ENCODE data around the gene EPX.

EPX gene

GRCh38 chr17:58184986-58185761, 7.4 kb upstream of the EPX start:
- H3K36me3 ChIP-seq (ENCODE audit: control insufficient read depth in 1 of 2, insufficient read depth in 2 of 2, low read depth in 1 of 2, low read length in 2 of 2): no peaks in the 10 kb centered on the region
- no peak overlapping the region for H3K9ac ChIP-seq (ENCODE audit: low read length)
- no peak overlapping the region for H3K14ac ChIP-seq (ENCODE audit: low read length in 2 of 2)
- H3K4me3 ChIP-seq (ENCODE audit: insufficient read depth in 1 of 2, low read depth in 1 of 2, low read length in 2 of 2): no peak overlapping the region
- H2BK120ac ChIP-seq (ENCODE audit: low read depth, low read length): no peak overlapping the region
- H2BK12ac ChIP-seq (ENCODE audit: low read length in 2 of 2): no peak overlapping the region
- no peak for DNase-seq
- H3K4ac ChIP-seq (ENCODE audit: low read depth in 1 of 2, low read length in 2 of 2): no peak overlapping the region
- H4K8ac ChIP-seq (ENCODE audit: low read length): no peak overlapping the region
- H3K4me2 ChIP-seq (ENCODE audit: low read length, poor library complexity, severe bottlenecking): no peak overlapping the region
- no peak overlapping the region for H2BK15ac ChIP-seq (ENCODE audit: low read depth, poor library complexity, severe bottlenecking)
- H4K91ac ChIP-seq (ENCODE audit: low read length): no peak overlapping the region
- no peaks in the 10 kb centered on the region for H3K4me1 ChIP-seq (ENCODE audit: control insufficient read depth, insufficient read depth, low read depth, low read length)
- no peak overlapping the region for H2BK5ac ChIP-seq (ENCODE audit: low read depth, low read length, poor library complexity, severe bottlenecking)
- H3K18ac ChIP-seq (ENCODE audit: low read depth in 1 of 2, low read length in 2 of 2): no peak overlapping the region
- H3K79me1 ChIP-seq (replicated peaks; ENCODE audit: low read length, poor library complexity, severe bottlenecking): no peaks in the 10 kb centered on the region
- H2AK5ac ChIP-seq (ENCODE audit: low read length, severe bottlenecking): no peak overlapping the region
- 72% methylated on average over 8 of the region's 8 CpGs for WGBS
- no peak overlapping the region for H3K27ac ChIP-seq (ENCODE audit: low read length, poor library complexity, severe bottlenecking)
- H2AFZ ChIP-seq (ENCODE audit: low read depth, low read length): no peak overlapping the region
- no peaks in the 10 kb centered on the region for H3K9me3 ChIP-seq (ENCODE audit: control insufficient read depth, low read length)
- H3K27me3 ChIP-seq (ENCODE audit: control insufficient read depth in 1 of 2, insufficient read depth in 1 of 2, low read length in 2 of 2): peaks cover 27 to 53% of the 10 kb centered on the region in 2 experiments
- H3K23ac ChIP-seq (ENCODE audit: low read length in 2 of 2): no peak overlapping the region

GRCh38 chr17:58186591-58186990, 5.9 kb upstream of the EPX start:
- no peak overlapping the region for H3K4ac ChIP-seq (ENCODE audit: low read depth in 1 of 2, low read length in 2 of 2)
- no peak overlapping the region for H3K23ac ChIP-seq (ENCODE audit: low read length in 2 of 2)
- no peak for DNase-seq
- H2BK5ac ChIP-seq (ENCODE audit: low read depth, low read length, poor library complexity, severe bottlenecking): no peak overlapping the region
- no peak overlapping the region for H2BK12ac ChIP-seq (ENCODE audit: low read length in 2 of 2)
- no peaks in the 10 kb centered on the region for H3K4me1 ChIP-seq (ENCODE audit: control insufficient read depth, insufficient read depth, low read depth, low read length)
- 79% methylated on average over 4 of the region's 4 CpGs for WGBS
- no peak overlapping the region for H3K27ac ChIP-seq (ENCODE audit: low read length, poor library complexity, severe bottlenecking)
- H2BK15ac ChIP-seq (ENCODE audit: low read depth, poor library complexity, severe bottlenecking): no peak overlapping the region
- no peak overlapping the region for H2BK120ac ChIP-seq (ENCODE audit: low read depth, low read length)
- no peak overlapping the region for H3K18ac ChIP-seq (ENCODE audit: low read depth in 1 of 2, low read length in 2 of 2)
- H3K4me2 ChIP-seq (ENCODE audit: low read length, poor library complexity, severe bottlenecking): no peak overlapping the region
- no peak overlapping the region for H2AFZ ChIP-seq (ENCODE audit: low read depth, low read length)
- H3K27me3 ChIP-seq (ENCODE audit: control insufficient read depth in 1 of 2, insufficient read depth in 1 of 2, low read length in 2 of 2): peaks cover 33 to 49% of the 10 kb centered on the region in 2 experiments
- no peak overlapping the region for H4K8ac ChIP-seq (ENCODE audit: low read length)
- H3K36me3 ChIP-seq (ENCODE audit: control insufficient read depth in 1 of 2, insufficient read depth in 2 of 2, low read depth in 1 of 2, low read length in 2 of 2): no peaks in the 10 kb centered on the region
- no peak overlapping the region for H3K4me3 ChIP-seq (ENCODE audit: insufficient read depth in 1 of 2, low read depth in 1 of 2, low read length in 2 of 2)
- H3K9ac ChIP-seq (ENCODE audit: low read length): no peak overlapping the region
- no peak overlapping the region for H3K14ac ChIP-seq (ENCODE audit: low read length in 2 of 2)
- H3K9me3 ChIP-seq (ENCODE audit: control insufficient read depth, low read length): no peaks in the 10 kb centered on the region
- H4K91ac ChIP-seq (ENCODE audit: low read length): no peak overlapping the region
- no peaks in the 10 kb centered on the region for H3K79me1 ChIP-seq (replicated peaks; ENCODE audit: low read length, poor library complexity, severe bottlenecking)
- H2AK5ac ChIP-seq (ENCODE audit: low read length, severe bottlenecking): no peak overlapping the region

- Histone ChIP-seq H2AK5ac (ENCODE audit: low read length, severe bottlenecking) (no peak overlapping the region), H3K4me1 (ENCODE audit: control insufficient read depth, insufficient read depth, low read depth, low read length) (no peaks in the 10 kb centered on the region)
Measured at GRCh38 chr17:58187063-58187462, 5.5 kb upstream of the EPX start.

GRCh38 chr17:58187675-58188074, 4.9 kb upstream of the EPX start:
- DNase-seq: no peak
- H2BK120ac ChIP-seq (ENCODE audit: low read depth, low read length): no peak overlapping the region
- H2BK15ac ChIP-seq (ENCODE audit: low read depth, poor library complexity, severe bottlenecking): no peak overlapping the region
- no peak overlapping the region for H3K9ac ChIP-seq (ENCODE audit: low read length)
- no peaks in the 10 kb centered on the region for H3K9me3 ChIP-seq (ENCODE audit: control insufficient read depth, low read length)
- whole genome bisulfite sequencing: 70% methylated on average over 7 of the region's 7 CpGs
- H3K4me1 ChIP-seq (ENCODE audit: control insufficient read depth, insufficient read depth, low read depth, low read length): no peaks in the 10 kb centered on the region
- H2AK5ac ChIP-seq (ENCODE audit: low read length, severe bottlenecking): no peak overlapping the region
- no peaks in the 10 kb centered on the region for H3K36me3 ChIP-seq (ENCODE audit: control insufficient read depth in 1 of 2, insufficient read depth in 2 of 2, low read depth in 1 of 2, low read length in 2 of 2)
- H3K27ac ChIP-seq (ENCODE audit: low read length, poor library complexity, severe bottlenecking): no peak overlapping the region
- no peak overlapping the region for H3K4me2 ChIP-seq (ENCODE audit: low read length, poor library complexity, severe bottlenecking)
- H3K4ac ChIP-seq (ENCODE audit: low read depth in 1 of 2, low read length in 2 of 2): no peak overlapping the region
- H4K8ac ChIP-seq (ENCODE audit: low read length): no peak overlapping the region
- H3K4me3 ChIP-seq (ENCODE audit: insufficient read depth in 1 of 2, low read depth in 1 of 2, low read length in 2 of 2): no peak overlapping the region
- no peak overlapping the region for H3K18ac ChIP-seq (ENCODE audit: low read depth in 1 of 2, low read length in 2 of 2)
- no peak overlapping the region for H3K23ac ChIP-seq (ENCODE audit: low read length in 2 of 2)
- no peak overlapping the region for H4K91ac ChIP-seq (ENCODE audit: low read length)
- H3K14ac ChIP-seq (ENCODE audit: low read length in 2 of 2): no peak overlapping the region
- H2BK12ac ChIP-seq (ENCODE audit: low read length in 2 of 2): no peak overlapping the region
- H2AFZ ChIP-seq (ENCODE audit: low read depth, low read length): no peak overlapping the region
- H2BK5ac ChIP-seq (ENCODE audit: low read depth, low read length, poor library complexity, severe bottlenecking): no peak overlapping the region
- peaks cover 40 to 56% of the 10 kb centered on the region in 2 experiments for H3K27me3 ChIP-seq (ENCODE audit: control insufficient read depth in 1 of 2, insufficient read depth in 1 of 2, low read length in 2 of 2)
- H3K79me1 ChIP-seq (replicated peaks; ENCODE audit: low read length, poor library complexity, severe bottlenecking): no peaks in the 10 kb centered on the region

More at GRCh38 chr17:58187063-58187462, 5.5 kb upstream of the EPX start:
- no peak overlapping the region for H2BK120ac ChIP-seq (ENCODE audit: low read depth, low read length)
- no peak overlapping the region for H3K4me3 ChIP-seq (ENCODE audit: insufficient read depth in 1 of 2, low read depth in 1 of 2, low read length in 2 of 2)
- peaks cover 36 to 50% of the 10 kb centered on the region in 2 experiments for H3K27me3 ChIP-seq (ENCODE audit: control insufficient read depth in 1 of 2, insufficient read depth in 1 of 2, low read length in 2 of 2)
- no peak overlapping the region for H3K9ac ChIP-seq (ENCODE audit: low read length)
- no peak overlapping the region for H2BK15ac ChIP-seq (ENCODE audit: low read depth, poor library complexity, severe bottlenecking)
- H3K4ac ChIP-seq (ENCODE audit: low read depth in 1 of 2, low read length in 2 of 2): no peak overlapping the region
- no peaks in the 10 kb centered on the region for H3K36me3 ChIP-seq (ENCODE audit: control insufficient read depth in 1 of 2, insufficient read depth in 2 of 2, low read depth in 1 of 2, low read length in 2 of 2)
- no peak for DNase-seq
- no peak overlapping the region for H2AFZ ChIP-seq (ENCODE audit: low read depth, low read length)
- no peak overlapping the region for H3K14ac ChIP-seq (ENCODE audit: low read length in 2 of 2)
- no peak overlapping the region for H3K4me2 ChIP-seq (ENCODE audit: low read length, poor library complexity, severe bottlenecking)
- H3K9me3 ChIP-seq (ENCODE audit: control insufficient read depth, low read length): no peaks in the 10 kb centered on the region
- H3K27ac ChIP-seq (ENCODE audit: low read length, poor library complexity, severe bottlenecking): no peak overlapping the region
- no peak overlapping the region for H2BK12ac ChIP-seq (ENCODE audit: low read length in 2 of 2)
- no peak overlapping the region for H4K8ac ChIP-seq (ENCODE audit: low read length)
- WGBS: 87% methylated on average over 6 of the region's 6 CpGs
- no peak overlapping the region for H2BK5ac ChIP-seq (ENCODE audit: low read depth, low read length, poor library complexity, severe bottlenecking)
- no peaks in the 10 kb centered on the region for H3K79me1 ChIP-seq (replicated peaks; ENCODE audit: low read length, poor library complexity, severe bottlenecking)
- H3K18ac ChIP-seq (ENCODE audit: low read depth in 1 of 2, low read length in 2 of 2): no peak overlapping the region
- H4K91ac ChIP-seq (ENCODE audit: low read length): no peak overlapping the region
- H3K23ac ChIP-seq (ENCODE audit: low read length in 2 of 2): no peak overlapping the region

Data from mesenchymal stem cell (in vitro differentiated cells and primary cell).